SJSA1 (cell line): ENCODE data around the gene RNF126. TPM values are rescaled to one million over a fixed set of nuclear protein-coding genes. Genes with fewer than 3 reads are reported as not detected.
A peak's percentile ranks its signal among the peaks of the same experiment; 100 is the strongest.
"Not testable (repeated sequence)": the region's sequence is repeated elsewhere in the genome, so short reads cannot be mapped to it uniquely, and the experiment has no call there.

ENCODE experiments used
- DNase-seq, 2 experiments: peaks; one replicate each; pipeline ENCODE4 v3.0.0-alpha.2; 2015 to 2020; ENCODE audit warnings: low spot score in 2 of 2, low read depth in 1 of 2
- H3K27ac ChIP-seq: fragments of 250-450 bp; sonication (Bioruptor Pico); 2 replicates; pipeline ENCODE4 v1.5.1; 2020; ENCODE audit warnings: mild to moderate bottlenecking, moderate library complexity
- H3K27me3 ChIP-seq: fragments of 250-450 bp; sonication (Bioruptor Pico); replicated peaks from 2 replicates; pipeline ENCODE4 v1.5.1; 2020; ENCODE audit warnings: mild to moderate bottlenecking, moderate library complexity
- H3K36me3 ChIP-seq: fragments of 250-450 bp; sonication (Bioruptor Pico); 2 replicates; pipeline ENCODE4 v1.5.1; 2020; ENCODE audit warnings: mild to moderate bottlenecking
- H3K4me1 ChIP-seq: fragments of 250-450 bp; sonication (Bioruptor Pico); replicated peaks from 2 replicates; pipeline ENCODE4 v1.6.1; 2021; ENCODE audit warnings: mild to moderate bottlenecking
- H3K4me3 ChIP-seq: fragments of 250-450 bp; sonication (Bioruptor Pico); 2 replicates; pipeline ENCODE4 v1.5.1; 2020; ENCODE audit warnings: mild to moderate bottlenecking
- H3K9me3 ChIP-seq: fragments of 250-450 bp; sonication (Bioruptor Pico); replicated peaks from 2 replicates; pipeline ENCODE4 v1.5.1; 2020; ENCODE audit warnings: mild to moderate bottlenecking
- total RNA-seq: library from RNA; depleted of rRNA; stranded (reverse); fragments of >200 nt; shearing (Covaris generic); gene quantifications from 2 replicates; pipeline ENCODE4 v1.2.3, GENCODE V29; 2014

RNF126 gene
- total RNA-seq, 1 experiment from 2014 or later = 55.9 TPM

DNA sequence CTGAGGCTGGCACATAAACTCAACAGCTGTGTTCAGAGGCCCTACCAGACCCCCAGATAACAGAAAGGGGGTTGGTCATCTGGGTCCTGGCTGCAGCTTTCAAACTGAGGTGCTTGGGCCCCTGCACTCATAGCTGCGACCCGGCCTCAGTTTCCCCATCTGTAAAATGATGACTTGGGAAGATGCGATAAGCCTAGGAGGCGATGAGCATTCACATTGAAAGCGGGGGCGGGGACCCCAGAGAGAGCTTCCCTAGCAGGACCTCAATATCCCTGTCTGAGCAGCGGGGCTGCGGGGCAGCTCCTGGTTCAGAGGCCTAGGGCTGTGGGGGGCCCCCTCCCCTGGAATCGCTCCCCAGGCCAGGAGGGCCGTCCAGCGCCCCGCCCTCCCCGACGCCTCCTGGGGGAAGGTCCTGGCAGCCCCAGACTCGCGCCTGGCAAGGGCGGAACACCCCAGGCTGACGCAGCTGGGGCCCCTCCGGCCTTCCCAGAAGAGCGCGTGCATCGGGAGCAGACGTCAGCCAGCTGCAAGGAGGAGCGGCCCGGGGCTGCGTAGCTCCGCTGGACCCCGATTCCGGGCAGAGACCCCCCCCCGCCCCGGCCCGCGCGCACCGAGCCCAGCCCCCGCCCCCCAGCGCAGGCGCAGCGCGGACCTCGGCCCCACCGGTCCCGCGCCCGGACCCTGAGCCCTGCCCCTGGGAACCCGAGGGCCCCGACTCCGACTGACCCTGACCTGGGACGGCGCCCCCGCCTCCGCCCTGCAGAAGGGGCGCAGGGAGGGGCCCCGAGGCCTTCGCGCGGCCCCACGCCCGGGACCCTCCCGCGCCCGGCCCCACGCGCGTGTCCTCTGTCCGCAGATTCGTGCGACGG is 16.6 kb upstream of the RNF126 start:
- Histone ChIP-seq H3K27me3 (no peaks in the 10 kb centered on the region), H3K36me3 (peaks cover 48% of the 10 kb centered on the region), H3K4me1 (peaks cover 46% of the 10 kb centered on the region), H3K9me3 (0 out of 2 replicates have a peak, but pooled peaks cover 2% of the 10 kb centered on the region), H3K4me3 (peak overlapping the region; percentile 77), H3K27ac (peak overlapping the region; percentile 86)
- DNase-seq = peak; percentile 56 to 72

DNA sequence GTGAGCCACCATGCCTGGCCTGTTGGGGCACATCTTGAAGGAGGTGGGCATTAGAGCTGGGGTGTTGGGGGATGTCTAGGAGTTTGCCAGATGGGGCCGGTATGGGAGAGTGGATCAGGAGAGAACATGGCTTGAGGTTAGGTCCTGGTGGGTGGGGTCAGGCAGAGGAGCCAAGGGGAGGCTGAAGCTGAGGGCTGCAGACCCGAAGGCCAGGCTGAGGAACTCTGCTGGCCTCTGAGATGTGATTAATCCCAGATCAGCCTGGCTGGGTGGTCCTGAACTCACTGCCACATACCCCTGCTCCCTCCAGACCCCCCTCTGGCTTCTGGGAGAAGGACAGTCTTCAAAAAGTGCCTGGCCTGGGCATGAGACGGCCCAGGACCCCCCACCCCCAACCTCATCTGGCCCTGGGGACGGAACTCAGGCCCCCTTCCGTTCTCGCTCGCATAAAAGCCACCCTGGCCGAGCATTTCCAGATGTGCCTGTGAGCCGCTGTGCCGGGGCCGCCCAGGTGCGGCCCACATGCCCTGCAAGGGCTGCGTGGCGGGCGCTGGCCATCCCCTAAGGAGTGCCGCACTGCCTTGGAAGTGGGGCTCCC is 15.9 kb upstream of the RNF126 start:
- peaks cover 48% of the 10 kb centered on the region for H3K36me3 ChIP-seq
- peak overlapping the region; percentile 86 for H3K27ac ChIP-seq
- peaks cover 46% of the 10 kb centered on the region for H3K4me1 ChIP-seq
- H3K27me3 ChIP-seq = no peaks in the 10 kb centered on the region
- 0 out of 2 replicates have a peak, but pooled peaks cover 2% of the 10 kb centered on the region for H3K9me3 ChIP-seq
- peak; percentile 57 to 71 for DNase-seq
- peak overlapping the region; percentile 77 for H3K4me3 ChIP-seq

DNA sequence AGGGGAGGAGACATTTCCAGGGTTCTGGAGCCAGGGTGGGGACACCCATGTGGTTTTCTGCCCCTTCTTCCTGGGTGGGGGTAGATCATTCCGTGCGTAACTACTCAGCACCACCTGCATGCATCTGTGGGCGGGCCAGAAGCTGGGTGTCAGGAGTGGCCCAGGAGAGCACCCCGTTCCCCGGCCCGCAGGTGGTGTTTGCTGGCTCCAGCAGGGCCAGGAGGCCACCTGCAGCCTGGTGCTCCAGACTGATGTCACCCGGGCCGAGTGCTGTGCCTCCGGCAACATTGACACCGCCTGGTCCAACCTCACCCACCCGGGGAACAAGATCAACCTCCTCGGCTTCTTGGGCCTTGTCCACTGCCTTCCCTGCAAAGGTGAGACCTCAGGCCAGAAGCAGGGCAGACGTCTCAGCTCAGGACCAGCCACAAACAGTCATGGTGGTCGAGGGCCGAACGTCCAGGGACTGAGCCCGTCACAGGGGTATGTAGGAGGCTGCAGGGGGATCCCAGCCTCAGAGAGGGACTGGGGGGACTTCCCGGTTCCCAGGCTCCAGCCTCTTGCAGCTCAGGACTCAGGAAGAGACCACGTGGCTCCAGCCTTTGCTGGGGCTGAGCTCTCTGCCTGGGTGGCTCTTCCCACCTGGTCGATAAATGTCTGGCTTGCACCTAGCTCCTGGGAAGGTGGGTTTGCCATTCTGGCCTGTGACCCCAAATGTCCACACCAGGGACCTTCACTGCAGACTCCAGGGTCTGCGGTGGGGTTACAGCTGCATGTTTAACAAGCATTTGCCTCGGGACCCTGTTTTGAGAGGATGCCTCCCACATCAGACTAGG is 14.8 kb upstream of the RNF126 start:
- Histone ChIP-seq H3K9me3 (0 out of 2 replicates have a peak, but pooled peaks cover 2% of the 10 kb centered on the region), H3K27ac (peak overlapping the region; percentile 93), H3K27me3 (no peaks in the 10 kb centered on the region), H3K4me3 (peak overlapping the region; percentile 57), H3K4me1 (peaks cover 46% of the 10 kb centered on the region), H3K36me3 (peaks cover 43% of the 10 kb centered on the region)
- peak in 1 of 2 experiments; percentile 65 for DNase-seq

DNA sequence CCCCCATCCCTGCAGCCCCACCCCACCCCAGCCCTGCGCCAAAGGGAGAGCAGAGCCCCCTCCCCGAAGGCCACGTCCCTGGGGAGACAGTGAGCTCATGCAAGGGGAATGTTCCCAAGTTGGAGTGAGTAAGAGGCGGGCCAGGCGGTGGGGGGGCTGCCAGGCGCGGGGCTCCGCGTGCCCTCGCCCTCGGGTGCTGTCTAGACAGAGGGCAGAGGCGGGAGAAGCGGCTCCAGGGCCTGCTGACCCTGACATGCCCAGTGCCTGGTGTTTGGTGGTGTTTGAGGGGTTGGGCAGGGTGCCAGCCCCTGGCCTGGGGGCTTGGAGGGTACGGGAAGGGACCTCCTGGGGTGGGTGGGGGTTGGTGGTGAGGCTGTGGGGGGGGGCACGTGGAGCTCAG is 14.2 kb upstream of the RNF126 start:
- peak; percentile 86 to 96 for DNase-seq
- H3K4me1 ChIP-seq = peaks cover 46% of the 10 kb centered on the region
- peaks cover 38% of the 10 kb centered on the region for H3K36me3 ChIP-seq
- H3K4me3 ChIP-seq = peak overlapping the region; percentile 57
- 0 out of 2 replicates have a peak, but pooled peaks cover 2% of the 10 kb centered on the region for H3K9me3 ChIP-seq
- peak overlapping the region; percentile 93 for H3K27ac ChIP-seq
- H3K27me3 ChIP-seq = no peaks in the 10 kb centered on the region

DNA sequence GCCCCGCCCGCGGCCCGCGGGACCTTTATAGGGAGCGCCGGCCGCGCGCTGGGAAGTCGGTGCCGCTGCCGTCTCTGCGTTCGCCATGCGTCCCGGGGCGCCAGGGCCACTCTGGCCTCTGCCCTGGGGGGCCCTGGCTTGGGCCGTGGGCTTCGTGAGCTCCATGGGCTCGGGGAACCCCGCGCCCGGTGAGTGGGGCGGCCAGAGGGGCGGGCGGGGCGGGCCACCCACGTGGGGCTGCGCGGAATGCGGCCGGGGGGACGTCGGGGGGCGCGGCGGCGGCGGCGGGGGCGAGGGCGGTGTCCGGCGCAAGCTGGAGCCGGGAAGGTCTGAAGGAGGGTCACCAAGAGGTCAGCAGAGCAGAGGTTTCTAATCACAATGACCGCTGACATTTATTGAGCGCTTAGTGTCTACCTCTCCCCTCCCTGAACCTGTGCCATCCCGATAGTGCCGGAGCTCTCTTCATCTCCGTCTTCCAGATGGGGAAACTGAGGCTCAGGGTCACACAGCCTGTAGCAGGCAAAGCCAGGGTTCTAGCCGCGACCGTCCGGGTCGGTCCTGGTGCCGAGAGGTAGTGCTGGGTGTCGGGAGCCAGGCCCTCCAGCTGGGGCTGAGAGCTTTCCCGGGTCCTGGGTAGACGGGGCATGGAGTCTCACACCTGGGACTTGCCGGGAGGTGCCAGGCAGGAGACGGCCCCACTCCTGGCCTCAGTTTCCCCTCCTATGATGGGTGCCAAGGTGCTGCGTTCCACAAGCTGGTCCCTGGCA is 13.5 kb upstream of the RNF126 start, which contains the start of gene FSTL3:
Gene FSTL3 (plus strand): TSS at position 54 of the 767 bp plus-strand sequence. CDS start 32 bp downstream, at position 86.
- Histone ChIP-seq H3K4me1 (peaks cover 46% of the 10 kb centered on the region), H3K27ac (peak within 1 kb of the TSS; percentile 93), H3K36me3 (peaks cover 34% of the 10 kb centered on the region), H3K4me3 (peak within 1 kb of the TSS; percentile 57), H3K9me3 (0 out of 2 replicates have a peak, but pooled peaks cover 2% of the 10 kb centered on the region), H3K27me3 (no peaks in the 10 kb centered on the region)
- peak; percentile 74 to 78 for DNase-seq

DNA sequence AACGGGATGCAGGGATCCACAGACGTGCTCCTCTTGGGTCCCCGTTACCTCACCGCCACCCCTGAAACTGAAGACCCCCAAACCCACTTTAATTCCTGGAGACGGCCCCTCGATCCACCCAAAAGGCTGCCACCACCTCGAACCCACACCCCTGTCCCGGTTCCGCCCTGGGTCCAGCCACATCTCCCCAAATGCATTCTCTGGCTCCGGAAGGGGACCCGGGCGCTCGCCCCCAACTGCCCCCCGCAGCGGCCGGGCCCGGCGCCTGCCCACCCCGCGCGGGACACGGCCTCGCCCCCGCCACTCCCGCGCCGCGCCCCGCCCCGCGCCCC is 13.0 kb upstream of the RNF126 start:
- peak overlapping the region; percentile 93 for H3K27ac ChIP-seq
- peaks cover 32% of the 10 kb centered on the region for H3K36me3 ChIP-seq
- peak overlapping the region; percentile 57 for H3K4me3 ChIP-seq
- H3K9me3 ChIP-seq = no peaks in the 10 kb centered on the region
- DNase-seq = peak in 1 of 2 experiments; percentile 46
- H3K27me3 ChIP-seq = no peaks in the 10 kb centered on the region
- peaks cover 46% of the 10 kb centered on the region for H3K4me1 ChIP-seq

DNA sequence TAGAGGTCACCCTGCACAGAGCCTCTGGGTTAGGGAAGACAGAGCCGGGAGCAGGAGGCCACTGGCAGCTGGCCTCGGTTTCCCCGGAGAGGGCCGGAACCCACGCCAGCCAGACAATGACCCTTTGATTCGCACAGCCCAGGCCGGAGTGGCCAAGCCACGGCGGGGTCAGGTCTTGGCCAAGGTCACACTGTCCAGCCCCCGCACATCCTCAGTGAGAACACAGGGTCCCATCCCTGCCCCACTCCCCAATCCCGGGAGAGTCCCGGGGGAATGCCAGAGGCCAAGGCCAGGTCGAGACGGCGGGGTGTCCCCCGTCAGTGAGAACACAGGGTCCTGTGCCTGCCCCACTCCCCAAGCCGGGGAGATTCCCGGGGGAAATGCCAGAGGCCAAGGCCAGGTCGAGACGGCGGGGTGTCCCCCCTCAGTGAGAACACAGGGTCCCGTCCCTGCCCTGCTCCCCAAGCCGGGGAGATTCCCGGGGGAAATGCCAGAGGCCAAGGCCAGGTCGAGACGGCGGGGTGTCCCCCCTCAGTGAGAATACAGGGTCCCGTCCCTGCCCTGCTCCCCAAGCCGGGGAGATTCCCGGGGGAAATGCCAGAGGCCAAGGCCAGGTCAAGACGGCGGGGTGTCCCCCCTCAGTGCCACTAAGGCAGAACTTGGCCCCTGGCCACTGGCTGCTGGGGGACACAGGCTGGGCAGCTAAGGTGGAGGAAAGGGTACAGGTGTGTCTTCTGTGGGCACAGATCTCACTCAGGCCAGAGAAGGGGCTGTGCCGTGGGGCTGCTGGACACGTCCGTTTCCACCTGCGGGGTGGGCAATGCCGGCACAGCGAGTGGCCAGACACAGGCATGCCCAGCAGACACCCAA is 11.5 kb upstream of the RNF126 start:
- Histone ChIP-seq H3K4me1 (peaks cover 37% of the 10 kb centered on the region), H3K9me3 (no peaks in the 10 kb centered on the region), H3K27me3 (no peaks in the 10 kb centered on the region), H3K4me3 (no peak overlapping the region), H3K36me3 (peaks cover 33% of the 10 kb centered on the region), H3K27ac (no peak overlapping the region)
- DNase-seq = no peak

DNA sequence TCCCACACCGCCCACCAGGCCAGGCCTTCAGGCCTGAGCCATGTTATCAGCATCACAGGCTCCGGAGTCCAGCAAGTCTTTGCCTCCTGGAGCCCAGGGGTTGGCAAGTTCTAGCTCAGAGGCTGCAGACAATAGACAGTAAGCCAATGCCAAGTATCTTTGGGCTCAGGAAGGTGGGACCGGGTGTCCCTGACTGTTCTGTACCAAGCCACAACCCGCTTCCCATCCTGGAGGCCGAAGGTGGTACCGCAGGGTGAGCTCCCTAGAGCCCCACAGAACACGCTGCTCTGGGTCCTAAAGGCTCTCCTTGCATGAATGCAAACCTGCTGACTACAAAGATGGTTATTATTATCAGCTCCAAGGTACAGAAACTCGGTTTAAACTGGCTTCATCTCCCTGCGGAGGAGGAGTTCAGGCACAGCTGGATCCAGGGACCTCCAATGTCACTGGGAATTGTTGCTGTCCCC is 7.6 kb upstream of the RNF126 start:
- H3K27ac ChIP-seq = no peak overlapping the region
- no peaks in the 10 kb centered on the region for H3K9me3 ChIP-seq
- no peak for DNase-seq
- H3K27me3 ChIP-seq = no peaks in the 10 kb centered on the region
- H3K4me1 ChIP-seq = peaks cover 7% of the 10 kb centered on the region
- H3K4me3 ChIP-seq = no peak overlapping the region
- H3K36me3 ChIP-seq = peaks cover 12% of the 10 kb centered on the region

DNA sequence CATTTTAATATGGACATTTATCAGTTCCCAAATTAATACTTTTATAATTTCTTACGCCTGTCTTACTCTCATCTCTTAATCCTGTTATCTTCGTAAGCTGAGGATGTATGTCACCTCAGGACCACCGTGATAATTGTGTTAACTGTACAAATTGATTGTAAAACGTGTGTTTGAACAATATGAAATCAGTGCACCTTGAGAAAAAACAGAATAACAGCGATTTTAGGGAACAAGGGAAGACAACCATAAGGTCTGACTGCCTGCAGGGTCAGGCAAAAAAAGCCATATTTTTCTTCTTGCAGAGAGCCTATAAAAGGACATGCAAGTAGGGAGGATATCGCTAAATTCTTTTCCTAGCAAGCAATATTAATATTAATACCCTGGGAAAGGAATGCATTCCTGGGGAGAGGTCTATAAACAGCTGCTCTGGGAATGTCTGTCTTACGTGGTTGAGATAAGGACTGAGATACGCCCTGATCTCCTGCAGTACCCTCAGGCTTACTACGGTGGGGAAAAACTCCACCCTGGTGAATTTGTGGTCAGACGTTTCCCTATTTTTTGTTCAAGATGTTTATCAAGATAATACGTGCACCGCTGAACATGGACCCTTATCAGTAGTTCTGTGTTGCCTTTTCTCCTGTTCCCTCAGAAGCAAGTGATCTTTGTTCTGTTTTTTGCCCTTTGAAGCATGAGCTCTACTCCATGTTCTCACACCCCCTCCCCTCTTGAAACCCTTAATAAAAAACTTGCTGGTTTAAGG is 5.8 kb upstream of the RNF126 start:
- not testable (repeated sequence) for H3K27ac ChIP-seq, H3K36me3 ChIP-seq, H3K27me3 ChIP-seq, DNase-seq, H3K9me3 ChIP-seq, H3K4me3 ChIP-seq
- H3K4me1 ChIP-seq = peaks cover 12% of the 10 kb centered on the region

DNA sequence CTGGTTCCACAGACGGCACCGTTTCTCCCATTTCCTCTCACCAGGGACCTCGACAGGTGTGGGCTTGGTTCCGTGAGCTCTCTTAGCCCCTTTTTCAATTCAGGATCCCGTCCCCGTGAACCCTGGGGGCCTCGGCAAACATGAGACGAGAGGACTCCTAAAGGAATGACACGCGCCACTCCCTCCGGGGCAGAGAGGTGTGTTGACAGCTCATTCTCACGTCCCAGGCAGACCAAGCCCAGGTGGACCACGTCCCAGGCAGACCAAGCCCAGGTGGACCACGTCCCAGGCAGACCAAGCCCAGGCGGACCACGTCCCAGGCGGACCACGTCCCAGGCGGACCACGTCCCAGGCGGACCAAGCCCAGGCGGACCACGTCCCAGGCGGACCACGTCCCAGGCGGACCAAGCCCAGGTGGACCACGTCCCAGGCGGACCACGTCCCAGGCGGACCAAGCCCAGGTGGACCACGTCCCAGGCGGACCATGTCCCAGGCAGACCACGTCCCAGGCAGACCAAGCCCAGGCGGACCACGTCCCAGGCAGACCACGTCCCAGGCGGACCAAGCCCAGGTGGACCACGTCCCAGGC is 4.1 kb upstream of the RNF126 start:
- H3K9me3 ChIP-seq, H3K27ac ChIP-seq, H3K4me3 ChIP-seq, H3K27me3 ChIP-seq, DNase-seq: not testable (repeated sequence)
- peaks cover 18% of the 10 kb centered on the region for H3K4me1 ChIP-seq
- H3K36me3 ChIP-seq = peaks cover 14% of the 10 kb centered on the region

DNA sequence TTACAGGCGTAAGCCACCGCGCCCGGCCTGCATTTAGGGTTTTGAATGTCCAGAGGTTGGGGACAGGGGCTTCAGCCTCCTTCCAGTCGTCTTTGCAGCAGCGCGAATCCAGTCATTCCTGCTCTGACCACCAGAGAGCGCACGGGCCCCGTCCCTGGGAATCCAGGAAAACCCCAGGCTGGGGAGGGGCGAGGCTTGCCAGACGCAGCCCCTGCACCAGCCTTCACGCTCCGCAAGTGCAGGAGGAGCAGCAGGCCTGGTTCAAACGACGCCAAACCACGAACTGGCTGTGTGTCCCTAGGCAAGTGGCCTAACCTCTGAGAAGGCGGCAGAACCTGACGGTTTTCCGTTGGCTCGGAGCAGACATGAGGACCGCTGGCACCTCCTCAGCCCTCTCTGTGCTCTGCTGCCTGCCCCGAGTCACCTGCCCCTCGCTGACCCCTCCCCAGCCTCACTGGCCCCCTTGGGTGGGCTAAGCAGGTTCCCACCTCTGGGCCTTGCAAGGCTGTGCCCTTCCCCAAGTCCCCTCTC is 2.0 kb upstream of the RNF126 start:
- no peaks in the 10 kb centered on the region for H3K27me3 ChIP-seq
- no peak overlapping the region for H3K27ac ChIP-seq
- peaks cover 3% of the 10 kb centered on the region; the same call in 1 of the 2 replicates for H3K9me3 ChIP-seq
- DNase-seq = peak; percentile 79 to 89
- H3K36me3 ChIP-seq = peaks cover 28% of the 10 kb centered on the region
- no peak overlapping the region for H3K4me3 ChIP-seq
- peaks cover 31% of the 10 kb centered on the region for H3K4me1 ChIP-seq
